ENCODE data around the gene CEP63. TPM values are rescaled to one million over a fixed set of nuclear protein-coding genes. Genes with fewer than 3 reads are reported as not detected.

The CEP63 gene
- total RNA-seq, 1 donor from 2014 or later: 17.8 TPM

DNA sequence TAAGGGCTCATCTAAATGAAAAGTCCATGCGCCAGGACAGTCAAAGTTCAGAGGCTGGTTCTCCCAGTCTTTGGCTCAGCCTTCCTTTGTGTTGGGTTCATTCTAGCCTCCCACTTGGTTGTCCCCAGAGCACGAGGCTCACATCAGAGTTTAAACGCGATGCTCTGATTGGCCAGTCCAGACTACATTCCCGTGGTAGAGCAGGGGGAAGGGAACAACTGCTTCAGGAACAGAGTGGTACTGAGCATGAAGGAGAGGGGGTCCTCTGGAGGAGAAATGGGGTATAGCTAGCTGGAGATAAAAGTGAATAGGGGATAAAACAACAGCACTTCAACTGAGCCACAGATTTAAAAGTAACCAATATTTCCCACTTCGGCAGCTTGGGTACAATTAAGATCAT is 32.2 kb upstream of the CEP63 start:
- no peaks in the 10 kb centered on the region for H3K27me3 ChIP-seq (ENCODE audit: control insufficient read depth, insufficient read depth, low read length)
- no peak for DNase-seq (ENCODE audit: low read depth)
- no peaks in the 10 kb centered on the region for H3K36me3 ChIP-seq (ENCODE audit: control insufficient read depth, insufficient read depth, low read length)
- TF ChIP-seq, protein P1, sequence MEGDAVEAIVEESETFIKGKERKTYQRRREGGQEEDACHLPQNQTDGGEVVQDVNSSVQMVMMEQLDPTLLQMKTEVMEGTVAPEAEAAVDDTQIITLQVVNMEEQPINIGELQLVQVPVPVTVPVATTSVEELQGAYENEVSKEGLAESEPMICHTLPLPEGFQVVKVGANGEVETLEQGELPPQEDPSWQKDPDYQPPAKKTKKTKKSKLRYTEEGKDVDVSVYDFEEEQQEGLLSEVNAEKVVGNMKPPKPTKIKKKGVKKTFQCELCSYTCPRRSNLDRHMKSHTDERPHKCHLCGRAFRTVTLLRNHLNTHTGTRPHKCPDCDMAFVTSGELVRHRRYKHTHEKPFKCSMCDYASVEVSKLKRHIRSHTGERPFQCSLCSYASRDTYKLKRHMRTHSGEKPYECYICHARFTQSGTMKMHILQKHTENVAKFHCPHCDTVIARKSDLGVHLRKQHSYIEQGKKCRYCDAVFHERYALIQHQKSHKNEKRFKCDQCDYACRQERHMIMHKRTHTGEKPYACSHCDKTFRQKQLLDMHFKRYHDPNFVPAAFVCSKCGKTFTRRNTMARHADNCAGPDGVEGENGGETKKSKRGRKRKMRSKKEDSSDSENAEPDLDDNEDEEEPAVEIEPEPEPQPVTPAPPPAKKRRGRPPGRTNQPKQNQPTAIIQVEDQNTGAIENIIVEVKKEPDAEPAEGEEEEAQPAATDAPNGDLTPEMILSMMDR (IDR thresholded peaks at IDR 0.05; ENCODE audit: insufficient read depth, low read length, poor library complexity, severe bottlenecking): no peak
- no peak overlapping the region for H3K4me3 ChIP-seq (ENCODE audit: low read depth, low read length)

DNA sequence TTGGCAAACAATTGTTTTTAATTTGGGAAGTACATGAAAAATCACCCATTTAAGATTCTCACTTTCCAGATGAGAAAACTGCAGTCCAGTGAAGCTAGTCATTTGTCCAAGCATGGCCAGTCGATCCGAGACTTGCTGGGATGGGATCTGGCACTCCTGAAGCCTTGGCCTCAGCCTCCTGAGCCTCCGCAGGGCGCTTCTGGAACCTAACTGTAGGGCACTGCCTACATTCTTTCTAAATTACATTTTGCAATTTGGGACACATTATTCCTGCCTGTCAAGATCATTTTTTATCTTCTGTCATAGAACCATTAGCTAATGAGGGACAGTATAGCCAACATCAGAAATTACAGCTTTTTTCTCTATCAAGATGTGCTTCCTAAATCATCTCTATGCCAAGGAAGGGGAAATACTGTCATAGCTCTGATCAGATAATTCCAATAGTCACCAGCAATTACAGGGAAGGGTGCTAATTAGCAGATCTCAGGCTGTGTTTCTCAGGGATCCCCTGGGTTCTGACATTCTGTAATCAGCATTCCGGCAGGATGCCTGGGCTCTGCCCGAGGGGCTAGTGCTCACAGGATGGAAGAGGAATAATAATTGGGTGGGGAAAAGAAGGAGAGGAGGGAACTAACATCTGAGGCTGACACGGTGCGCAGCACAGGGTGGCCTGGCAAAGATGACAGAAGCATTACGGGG is 28.3 kb upstream of the CEP63 start:
- no peak overlapping the region for H3K4me3 ChIP-seq (ENCODE audit: low read depth, low read length)
- H3K36me3 ChIP-seq (ENCODE audit: control insufficient read depth, insufficient read depth, low read length): no peaks in the 10 kb centered on the region
- no peak for DNase-seq (ENCODE audit: low read depth)
- TF ChIP-seq, protein P1 (IDR thresholded peaks at IDR 0.05; ENCODE audit: insufficient read depth, low read length, poor library complexity, severe bottlenecking): no peak
- H3K27me3 ChIP-seq (ENCODE audit: control insufficient read depth, insufficient read depth, low read length): no peaks in the 10 kb centered on the region

DNA sequence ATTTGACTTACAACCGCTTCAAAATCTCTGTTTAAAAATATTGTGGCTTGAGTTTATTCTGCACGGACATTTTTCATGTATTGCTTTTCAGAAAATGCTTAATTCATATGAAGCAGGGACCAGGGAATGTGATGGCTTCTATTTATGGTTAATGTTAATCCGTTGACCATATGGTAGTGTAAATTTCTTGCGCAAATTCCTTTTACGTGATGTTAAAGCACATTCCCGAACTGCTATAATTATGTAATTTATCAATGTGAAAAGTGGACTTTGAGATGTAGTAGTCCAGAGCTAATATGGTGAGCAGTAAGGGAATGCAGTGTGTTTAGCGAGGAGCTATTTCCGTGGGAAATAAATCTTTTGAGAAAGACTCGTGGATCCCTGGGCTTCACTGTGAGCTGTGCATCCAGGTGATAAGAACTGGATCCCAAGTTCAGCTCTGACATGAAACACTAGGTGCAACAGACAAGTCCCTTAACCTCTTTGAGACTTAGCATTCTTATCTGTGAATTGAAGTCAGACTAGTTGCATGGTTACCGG is 27.4 kb upstream of the CEP63 start:
- Histone ChIP-seq H3K4me3 (ENCODE audit: low read depth, low read length) (no peak overlapping the region), H3K27me3 (ENCODE audit: control insufficient read depth, insufficient read depth, low read length) (no peaks in the 10 kb centered on the region), H3K36me3 (ENCODE audit: control insufficient read depth, insufficient read depth, low read length) (no peaks in the 10 kb centered on the region)
- no peak for DNase-seq (ENCODE audit: low read depth)
- TF ChIP-seq, protein P1 (IDR thresholded peaks at IDR 0.05; ENCODE audit: insufficient read depth, low read length, poor library complexity, severe bottlenecking): no peak

DNA sequence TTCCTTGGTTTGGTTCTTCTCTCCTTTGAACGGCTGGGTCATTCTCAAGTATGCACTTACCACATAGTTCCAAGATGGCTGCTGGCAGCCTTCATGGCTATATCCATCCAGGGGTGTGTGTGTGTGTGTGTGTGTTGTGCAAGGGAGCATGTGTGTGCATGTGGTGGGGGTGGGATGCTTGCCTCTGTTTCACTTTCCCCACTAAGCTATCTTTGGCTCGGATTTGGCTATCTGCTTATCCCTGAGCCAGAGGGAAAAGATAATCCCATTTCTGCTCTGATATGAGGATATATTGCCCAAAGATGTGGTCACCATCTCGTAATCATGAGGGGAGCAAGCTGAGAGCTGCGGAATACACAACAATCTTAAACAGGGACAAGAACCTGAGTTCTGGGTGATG is 26.3 kb upstream of the CEP63 start:
- H3K27me3 ChIP-seq (ENCODE audit: control insufficient read depth, insufficient read depth, low read length): no peaks in the 10 kb centered on the region
- H3K4me3 ChIP-seq (ENCODE audit: low read depth, low read length): no peak overlapping the region
- no peak for DNase-seq (ENCODE audit: low read depth)
- TF ChIP-seq, protein P1 (IDR thresholded peaks at IDR 0.05; ENCODE audit: insufficient read depth, low read length, poor library complexity, severe bottlenecking): no peak
- no peaks in the 10 kb centered on the region for H3K36me3 ChIP-seq (ENCODE audit: control insufficient read depth, insufficient read depth, low read length)

DNA sequence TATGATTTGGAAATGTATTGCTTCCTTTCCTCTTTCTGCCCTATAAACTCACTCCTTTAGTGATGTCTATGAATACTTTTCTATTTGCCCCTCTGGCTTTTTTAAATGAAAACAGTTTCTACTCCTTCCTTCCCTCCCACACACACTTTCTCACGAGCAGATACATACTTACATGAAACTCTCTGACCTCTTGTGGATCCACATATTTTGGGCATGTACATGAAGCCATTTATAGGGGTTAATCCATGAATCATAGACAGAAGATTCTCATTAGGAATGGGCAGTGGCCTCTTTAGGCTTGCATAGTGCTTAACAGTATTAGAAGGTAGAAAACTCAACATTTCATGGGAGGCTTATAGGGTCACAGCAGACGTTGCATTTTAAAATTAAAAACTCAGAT is 24.9 kb upstream of the CEP63 start:
- Histone ChIP-seq H3K36me3 (ENCODE audit: control insufficient read depth, insufficient read depth, low read length) (no peaks in the 10 kb centered on the region), H3K4me3 (ENCODE audit: low read depth, low read length) (no peak overlapping the region), H3K27me3 (ENCODE audit: control insufficient read depth, insufficient read depth, low read length) (no peaks in the 10 kb centered on the region)
- DNase-seq (ENCODE audit: low read depth): no peak
- TF ChIP-seq, protein P1 (IDR thresholded peaks at IDR 0.05; ENCODE audit: insufficient read depth, low read length, poor library complexity, severe bottlenecking): no peak
